HG03175 (cell line): ENCODE measurements around the gene OLFML2A.
"Not testable (repeated sequence)": the region's sequence is repeated elsewhere in the genome, so short reads cannot be mapped to it uniquely, and the experiment has no call there.

ENCODE experiments used
- ATAC-seq: cut with Tn5 transposase; IDR thresholded peaks from one replicate; pipeline ENCODE4 v1.9.1; 2021; ENCODE audit warnings: mild to moderate bottlenecking, moderate library complexity; ENCODE audit not compliant: unreplicated experiment

The OLFML2A gene

DNA sequence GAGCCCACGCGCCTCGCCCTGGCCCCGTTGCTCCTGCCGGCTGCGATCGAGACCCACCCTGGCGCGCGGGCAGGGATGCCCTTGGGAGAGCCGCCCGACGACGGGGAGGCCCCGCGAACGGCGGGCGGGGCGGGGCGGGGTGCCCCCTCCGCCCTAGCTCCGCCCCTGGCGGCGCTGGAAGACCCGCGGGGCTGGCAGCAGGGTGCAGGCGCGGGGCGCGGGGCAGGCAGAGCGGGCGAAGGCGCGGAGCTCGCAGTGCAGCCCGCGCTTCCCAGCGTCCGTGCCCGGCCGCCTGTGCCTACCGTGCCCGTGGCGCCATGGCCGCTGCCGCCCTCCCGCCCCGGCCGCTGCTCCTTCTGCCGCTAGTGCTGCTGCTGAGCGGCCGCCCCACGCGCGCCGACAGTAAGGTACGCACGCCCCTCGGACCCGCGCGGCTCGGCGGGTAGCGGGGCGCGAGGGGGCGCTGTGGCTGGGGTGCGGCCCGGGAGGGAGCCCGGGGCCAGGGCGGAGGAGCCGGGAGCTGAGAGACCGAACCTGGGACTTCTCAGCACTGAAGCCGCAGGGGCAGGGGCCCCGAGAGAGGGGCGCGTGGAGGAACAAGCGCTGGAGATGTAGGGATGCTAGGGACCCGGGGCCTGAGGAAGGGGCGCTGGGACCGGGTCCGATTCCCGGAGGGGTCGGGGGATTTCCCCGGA, at the start of gene OLFML2A:
Gene OLFML2A, plus strand, starts transcription at position 180 of the 695 bp plus-strand sequence. Its CDS starts 138 bp downstream, at position 318.
- no peak for ATAC-seq

DNA sequence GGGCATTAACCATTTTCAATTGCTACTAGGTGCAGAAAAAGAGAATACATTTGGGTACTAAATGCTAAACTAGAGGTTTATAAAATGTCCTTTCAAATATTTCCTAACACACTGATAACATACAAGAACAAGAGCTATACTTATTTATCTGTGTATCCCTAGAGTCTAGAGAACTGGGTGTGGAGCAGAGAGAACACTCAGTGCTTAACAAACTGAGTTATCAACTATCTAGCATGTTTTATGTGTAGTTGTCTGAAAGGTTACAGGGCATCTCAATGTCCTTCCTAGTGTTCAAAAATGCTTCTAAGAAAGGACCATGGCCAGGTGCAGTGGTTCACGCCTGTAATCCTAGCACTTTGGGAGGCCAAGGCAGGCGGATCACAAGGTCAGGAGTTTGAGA, 46.2 kb upstream of the OLFML2A start:
- no peak for ATAC-seq

DNA sequence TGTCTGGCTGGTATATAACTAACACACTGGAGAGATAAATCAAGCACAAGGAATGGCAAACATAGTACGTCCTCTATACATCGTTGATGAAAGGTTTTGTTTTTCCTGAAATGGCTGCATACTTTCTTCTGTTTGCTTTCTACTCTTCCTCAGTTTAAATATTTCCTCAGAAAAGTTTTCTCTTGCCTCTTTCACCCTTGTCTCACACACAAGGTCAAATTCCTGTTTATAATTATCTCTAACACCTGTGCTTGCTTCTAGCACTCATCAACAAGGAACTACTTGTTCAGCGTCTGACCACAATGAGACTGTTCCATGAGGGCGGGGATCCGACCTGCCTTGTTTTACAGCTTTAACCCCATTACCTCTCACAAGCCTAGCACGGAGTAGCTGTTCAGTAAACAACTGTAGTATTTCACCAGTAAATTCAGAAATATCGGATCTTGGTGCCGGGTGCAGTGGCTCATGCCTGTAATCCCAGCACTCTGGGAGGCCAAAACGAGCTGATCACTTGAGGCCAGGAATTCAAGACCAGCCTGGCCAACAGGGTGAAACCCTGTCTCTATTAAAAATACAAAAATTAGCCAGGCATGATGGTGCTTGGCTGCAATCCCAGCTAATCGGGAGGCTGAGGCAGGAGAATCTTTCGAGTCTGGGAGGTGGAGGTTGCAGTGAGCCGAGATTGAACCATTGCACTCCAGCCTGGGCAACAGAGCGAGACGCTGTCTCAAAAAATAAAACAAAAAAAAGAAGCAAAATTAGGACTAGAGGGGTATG, 42.8 kb upstream of the OLFML2A start:
- no peak for ATAC-seq

DNA sequence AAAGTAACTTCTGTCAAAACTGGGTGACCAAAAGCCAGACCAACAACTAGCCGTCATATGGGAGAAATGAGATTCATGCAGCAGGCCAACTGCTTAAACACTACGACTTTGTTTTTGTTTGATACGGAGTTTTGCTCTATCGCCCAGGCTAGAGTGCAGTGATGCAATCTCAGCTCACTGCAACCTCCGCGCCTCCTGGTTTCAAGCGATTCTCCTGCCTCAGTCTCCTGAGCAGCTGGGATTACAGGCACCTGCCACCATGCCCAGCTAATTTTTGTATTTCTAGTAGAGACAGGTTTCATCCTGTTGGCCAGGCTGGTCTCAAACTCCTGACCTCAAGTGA, 42.2 kb upstream of the OLFML2A start:
- not testable (repeated sequence) for ATAC-seq

DNA sequence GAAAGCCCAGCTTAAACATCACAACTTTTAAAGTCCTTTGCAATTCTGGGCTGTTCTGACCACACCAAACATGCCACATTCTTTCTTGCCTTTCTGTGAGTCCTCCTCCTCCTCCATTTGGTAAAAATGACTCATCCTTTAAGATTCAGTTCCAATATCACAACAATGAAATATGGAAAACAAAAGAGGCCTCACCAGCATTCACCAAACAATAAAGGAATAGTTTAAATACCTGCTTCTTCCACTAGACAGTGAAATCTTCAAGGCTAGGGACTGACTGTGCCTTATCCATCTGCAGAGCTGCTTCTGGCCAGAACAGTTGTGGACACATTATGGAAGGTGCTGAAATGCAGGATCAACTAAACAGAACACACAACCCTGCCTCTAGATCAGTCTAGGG, 41.8 kb upstream of the OLFML2A start:
- no peak for ATAC-seq

DNA sequence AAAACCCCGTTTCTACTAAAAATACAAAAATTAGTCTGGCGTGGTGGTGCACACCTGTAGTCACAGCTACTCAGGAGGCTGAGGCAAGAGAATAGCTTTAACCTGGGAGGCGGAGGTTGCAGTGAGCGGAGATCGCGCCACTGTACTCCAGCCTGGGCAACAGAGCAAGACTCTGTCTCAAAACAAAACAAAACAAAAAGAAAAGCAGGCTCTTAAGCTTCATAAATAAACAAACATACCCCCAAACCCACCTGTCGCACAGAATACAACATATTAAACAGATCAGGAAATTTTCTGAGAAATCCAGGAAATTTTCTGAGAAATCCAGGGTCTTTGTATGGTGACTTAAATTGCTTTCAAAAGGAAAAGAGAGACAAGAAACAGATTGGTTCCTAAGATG, 38.9 kb upstream of the OLFML2A start:
- ATAC-seq: not testable (repeated sequence)

DNA sequence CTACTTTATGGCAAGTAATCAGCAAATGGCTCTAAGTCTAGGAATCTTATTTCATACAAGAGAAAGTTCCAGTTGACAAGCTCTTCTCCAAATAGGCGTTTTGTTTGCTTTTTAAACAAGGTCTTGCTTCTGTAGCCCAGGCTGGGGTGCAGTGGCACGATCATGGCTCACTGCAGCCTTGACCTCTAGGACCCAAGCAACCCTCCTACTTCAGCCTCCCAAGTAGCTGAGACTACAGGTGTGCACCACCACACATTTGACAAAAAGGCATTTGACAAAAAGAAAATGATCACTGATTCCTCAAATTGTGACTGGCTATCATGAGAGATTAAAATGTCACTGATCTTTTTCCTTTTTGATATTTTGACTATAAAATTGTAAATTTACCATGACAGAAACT, 37.6 kb upstream of the OLFML2A start:
- no peak for ATAC-seq

DNA sequence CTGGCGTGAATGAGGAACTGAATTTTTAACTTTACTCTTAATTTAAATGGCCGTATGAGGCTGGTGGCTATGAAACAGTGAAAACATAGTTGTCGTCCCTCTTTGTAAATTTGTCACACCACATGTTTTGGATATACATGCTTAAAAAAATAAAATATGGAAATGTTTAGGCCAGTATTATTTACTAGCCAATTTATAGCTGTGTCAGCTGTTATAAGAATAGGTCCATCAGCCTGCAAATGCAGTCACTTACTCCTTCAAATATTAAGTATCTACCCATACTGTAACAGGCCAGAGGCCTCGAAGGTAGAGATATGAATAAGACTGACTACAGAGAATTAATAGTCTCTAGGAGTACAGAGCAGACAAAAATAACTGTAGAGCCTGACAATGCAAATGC, 35.8 kb upstream of the OLFML2A start:
- ATAC-seq: no peak

DNA sequence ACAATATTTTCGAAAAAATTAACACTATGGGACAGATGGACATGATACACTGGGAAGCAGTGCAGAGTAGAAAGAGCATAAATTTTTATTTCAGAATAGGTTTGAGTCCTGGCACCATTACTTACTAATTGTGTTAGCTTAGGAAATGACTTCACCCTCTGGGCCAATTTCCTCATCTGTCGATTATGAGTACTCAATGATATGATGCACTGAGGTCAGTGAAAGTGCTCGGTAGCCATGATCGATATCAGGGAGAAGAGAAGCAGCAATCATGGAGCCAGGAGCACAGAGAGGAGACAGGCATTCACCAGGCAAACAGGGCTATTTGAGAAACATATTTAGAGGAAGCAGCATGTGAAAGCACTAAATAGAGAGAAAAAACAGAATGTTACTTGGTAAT, 35.3 kb upstream of the OLFML2A start:
- ATAC-seq: no peak

DNA sequence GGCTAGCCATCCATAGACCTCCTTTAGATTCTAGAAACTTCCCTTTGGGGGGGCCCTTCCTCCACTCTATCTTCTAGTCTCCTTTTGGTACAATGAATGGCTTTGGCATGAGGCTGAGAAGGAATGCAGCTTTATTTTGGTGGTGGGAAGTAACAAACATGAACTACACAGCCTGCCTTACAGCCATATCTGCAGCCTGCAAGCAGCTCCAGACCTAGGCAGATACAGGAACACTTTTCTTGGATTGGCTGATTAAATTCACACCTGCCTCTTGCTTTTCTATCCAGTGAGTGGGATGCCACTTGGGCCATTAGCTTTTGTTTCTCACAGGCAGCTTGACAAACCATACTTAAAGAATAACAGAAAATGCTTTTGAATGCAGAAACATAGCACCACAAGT, 34.0 kb upstream of the OLFML2A start:
- no peak for ATAC-seq

DNA sequence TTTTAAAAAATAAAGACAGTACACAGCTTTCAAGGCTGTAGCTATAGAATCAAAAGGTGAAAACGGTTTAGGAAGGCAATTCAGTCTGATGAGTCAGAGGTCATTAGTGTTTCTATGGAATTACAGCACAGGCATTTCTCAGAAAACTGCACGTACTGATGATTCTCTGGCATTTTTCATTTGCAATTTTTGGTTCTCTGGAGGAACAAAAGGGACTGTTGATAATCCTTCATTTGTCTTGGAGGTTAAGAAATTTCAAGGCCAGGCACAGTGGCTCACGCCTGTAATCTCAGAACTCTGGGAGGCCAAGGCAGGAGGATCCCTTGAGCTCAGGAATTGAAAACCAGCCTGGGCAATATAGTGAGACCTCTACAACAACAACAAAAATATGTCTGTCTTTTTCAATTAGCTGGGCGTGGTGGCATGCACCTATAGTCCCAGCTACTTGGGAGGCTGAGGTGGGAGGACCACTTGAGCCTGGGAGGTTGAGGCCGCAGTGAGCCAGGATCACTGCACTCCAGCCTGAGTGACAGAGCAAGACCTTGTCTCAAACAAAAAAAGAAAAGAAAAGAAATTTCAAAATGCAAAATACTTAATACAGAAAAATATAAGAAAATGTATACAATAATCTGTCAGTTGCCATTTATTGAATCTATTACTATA, 33.1 kb upstream of the OLFML2A start:
- no peak for ATAC-seq

DNA sequence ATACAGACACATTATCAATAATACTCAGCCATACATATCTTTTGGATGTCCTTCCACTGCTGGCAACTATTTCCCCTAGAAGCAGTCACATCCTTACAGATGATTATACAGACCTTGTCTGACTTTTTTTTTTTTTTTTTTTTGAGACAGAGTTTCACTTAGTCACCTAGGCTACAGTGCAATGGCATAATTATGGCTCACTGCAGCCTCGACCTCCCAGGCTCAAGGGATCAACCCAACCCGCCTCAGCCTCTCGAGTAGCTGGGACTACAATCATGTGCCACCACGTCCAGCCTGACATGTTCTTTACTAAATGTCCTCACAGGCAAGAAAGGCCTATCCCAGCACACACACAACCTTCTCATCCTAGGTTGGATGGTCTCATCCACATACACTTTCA, 29.9 kb upstream of the OLFML2A start:
- ATAC-seq: no peak

DNA sequence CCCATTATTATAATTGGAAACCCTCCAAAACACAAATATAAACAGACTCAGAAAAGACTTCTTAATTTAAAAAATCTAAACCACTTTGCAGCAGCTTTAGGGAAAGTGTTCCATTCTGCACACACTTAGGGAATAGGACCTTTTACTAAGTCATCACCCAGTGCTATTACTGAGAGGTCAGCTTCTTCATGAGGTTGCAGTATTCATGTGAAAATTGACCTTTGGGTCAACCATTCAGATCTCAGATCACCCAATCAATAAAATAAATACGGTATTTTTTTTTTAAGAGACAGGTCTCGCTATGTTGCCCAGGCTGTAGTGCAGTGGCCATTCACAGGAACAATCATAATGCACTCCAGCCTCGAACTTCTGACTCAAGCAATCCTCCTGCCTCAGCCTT, 27.6 kb upstream of the OLFML2A start:
- ATAC-seq: no peak

DNA sequence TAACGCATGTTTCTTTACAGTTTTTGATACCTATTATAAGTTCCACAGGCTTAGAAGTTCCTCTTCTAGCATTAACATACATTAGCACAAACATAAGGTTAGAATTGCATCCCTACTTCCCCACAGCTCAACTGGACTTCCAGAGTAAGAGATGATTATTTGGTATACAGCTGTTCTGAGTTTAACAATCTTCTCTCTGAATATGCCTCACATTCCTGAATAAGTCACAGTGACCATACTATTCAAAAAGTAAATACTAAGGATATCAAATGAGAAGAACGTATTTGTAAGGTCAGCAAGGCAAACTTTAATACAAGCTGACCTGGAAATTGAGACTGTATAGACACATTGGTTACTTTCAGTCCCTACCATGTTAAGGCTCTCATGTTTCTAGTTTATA, 27.2 kb upstream of the OLFML2A start:
- ATAC-seq: no peak

DNA sequence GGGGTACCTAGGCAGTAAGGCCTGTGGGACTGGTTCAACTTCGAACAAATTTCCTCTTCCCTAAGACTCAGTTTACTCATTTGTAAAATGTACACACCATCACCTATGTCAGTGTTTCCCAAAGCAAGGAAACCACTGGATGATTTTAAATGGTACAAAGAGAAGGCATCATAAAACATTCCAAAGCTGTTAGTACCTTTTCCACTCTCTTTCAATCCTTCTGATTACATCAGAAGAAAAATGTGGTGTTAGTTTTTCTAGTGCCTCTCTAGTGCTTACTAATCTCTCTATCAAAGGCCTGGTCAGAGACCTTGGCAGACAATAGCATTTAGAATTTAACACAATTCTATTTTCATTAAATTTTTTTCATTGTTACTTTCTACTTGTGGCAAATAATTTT, 24.0 kb upstream of the OLFML2A start:
- ATAC-seq: no peak

DNA sequence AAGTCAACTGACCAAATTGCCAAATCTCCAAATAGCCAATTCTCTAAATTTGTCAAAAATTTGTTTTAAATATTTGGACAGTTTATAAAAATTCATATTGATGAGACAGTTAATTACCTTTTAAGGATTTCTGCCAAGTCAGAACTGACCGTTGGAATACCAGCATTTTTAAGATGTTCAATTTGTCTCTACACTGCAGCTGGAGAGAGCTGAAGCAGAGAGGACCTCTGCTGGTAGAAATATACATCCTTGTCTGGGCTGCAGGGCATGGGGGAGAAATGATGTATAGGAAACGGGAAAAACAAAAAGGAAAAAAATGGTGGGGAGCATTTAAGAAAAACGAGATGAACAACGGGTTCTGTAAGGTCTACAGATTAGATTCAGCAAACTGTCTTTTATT, 22.6 kb upstream of the OLFML2A start:
- no peak for ATAC-seq

DNA sequence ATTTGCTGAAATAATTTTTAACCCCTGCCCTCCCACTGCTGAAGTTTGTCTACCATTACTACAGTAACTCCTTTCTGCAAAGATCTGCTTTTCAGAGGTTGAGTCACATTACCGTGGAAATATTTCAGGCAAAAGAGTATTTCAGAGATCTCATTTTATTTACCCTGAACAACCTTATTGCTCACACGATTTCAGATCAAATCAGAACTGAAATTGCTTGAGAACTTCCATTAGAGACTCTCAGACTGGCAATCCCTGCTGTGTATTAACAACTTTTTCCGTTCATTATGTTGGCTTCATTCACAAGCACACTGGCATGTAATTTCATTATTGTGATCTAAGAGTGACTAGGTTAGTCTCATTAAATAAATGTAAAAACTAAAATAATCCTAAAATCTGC, 21.9 kb upstream of the OLFML2A start:
- no peak for ATAC-seq

DNA sequence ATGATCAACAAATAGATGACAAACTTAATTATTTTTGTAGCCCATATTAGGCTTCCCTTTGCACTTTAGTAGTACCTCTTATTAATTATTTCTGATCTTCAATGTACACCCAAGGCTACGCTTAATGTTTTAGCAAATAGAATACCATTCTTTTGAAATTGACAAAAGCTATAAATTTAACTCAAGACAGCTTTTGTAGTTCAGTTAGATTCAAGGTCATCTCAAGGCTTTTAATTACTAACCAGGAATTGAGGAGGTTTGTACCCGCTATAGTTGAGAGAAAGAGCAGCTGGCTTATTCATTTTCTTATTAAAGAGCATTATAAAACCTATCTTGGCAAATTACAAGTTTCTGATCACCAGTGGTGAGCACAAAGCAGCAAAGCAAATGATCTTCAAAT, 20.9 kb upstream of the OLFML2A start:
- no peak for ATAC-seq

DNA sequence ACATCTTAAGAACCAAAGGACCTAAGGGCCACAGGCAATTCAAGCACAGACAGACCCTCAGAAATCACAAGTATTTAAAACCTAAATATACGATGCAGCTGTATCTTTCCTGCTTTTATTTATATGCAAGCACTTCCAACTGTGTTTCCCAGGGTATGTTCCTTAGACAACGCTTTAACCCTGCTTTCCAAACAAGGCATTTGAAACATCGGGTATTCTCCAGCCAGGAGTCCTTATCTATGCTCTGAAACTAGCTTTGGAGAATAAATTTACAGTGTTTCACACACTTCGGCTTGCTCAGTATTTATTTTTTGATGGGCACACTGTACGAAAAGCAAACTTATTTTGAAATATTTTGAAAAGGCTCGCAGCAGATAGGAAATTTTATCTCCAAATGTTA, 19.3 kb upstream of the OLFML2A start:
- ATAC-seq: no peak

DNA sequence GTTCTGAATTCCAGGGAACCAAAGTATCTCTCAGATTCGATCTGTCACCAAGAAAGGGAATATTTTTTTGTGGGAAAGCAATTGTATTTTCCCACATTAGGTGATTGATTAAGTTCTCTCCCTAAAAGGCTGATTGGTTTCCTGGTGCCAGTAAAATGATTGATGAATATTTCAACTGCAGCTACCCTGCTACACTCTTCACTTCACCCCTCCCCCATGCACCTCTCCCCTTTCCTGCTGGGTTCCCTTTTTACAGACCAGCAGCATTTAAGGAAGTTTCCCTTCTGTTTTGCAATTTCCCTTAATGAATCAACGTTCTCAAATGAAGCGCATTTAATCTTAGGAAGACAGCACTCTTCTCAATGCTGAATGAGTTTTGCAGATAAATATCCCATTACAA, 18.9 kb upstream of the OLFML2A start:
- no peak for ATAC-seq

DNA sequence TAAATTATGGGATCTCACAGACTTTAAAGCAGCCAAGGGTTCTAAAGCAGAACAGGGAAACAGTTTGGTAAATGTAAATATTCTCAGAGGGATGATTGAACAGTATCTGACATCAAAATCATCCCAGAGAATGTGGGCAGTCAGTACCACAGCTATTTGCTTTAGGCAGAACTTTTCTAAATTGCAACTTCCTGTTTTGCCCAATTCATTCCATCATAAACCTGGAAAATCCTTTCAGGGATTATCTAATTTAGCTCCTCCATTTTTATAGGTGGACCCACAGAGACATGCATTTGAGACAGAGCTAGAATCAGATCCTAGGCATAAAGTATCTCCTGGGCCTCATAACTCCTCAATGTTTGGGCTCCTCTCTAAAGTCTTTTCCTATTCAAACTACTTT, 18.2 kb upstream of the OLFML2A start:
- no peak for ATAC-seq

DNA sequence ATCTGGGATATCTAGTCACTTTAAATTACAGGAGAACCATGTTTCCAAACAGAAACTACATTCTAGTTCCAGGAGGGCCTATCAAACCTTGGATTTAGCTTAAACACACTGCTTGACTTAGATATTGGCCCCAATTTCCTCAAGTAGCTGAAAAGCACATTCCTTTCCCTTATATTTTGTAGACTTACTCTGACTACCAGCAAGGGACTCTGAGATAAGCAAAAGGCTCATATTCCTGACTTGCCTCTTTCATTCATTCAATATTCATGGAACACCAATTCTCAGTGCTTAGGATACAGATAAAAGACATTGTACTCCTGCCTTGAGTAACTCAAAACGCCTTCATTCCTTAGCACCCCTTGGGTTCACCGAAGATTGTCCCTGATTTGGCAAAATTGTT, 17.6 kb upstream of the OLFML2A start:
- no peak for ATAC-seq
